GM03348 (cell line): ENCODE results near the gene AKT1.
"Not testable (repeated sequence)": the region's sequence is repeated elsewhere in the genome, so short reads cannot be mapped to it uniquely, and the experiment has no call there.

Experiments used
- DNase-seq: peaks from one replicate; pipeline ENCODE4 v3.0.0; 2012; ENCODE audit warnings: low spot score

The AKT1 gene

GRCh38 chr14:104818714-104819161, 23.2 kb upstream of the AKT1 start:
- no peak for DNase-seq

GRCh38 chr14:104817930-104818713, 22.6 kb upstream of the AKT1 start:
- DNase-seq: no peak

- peak; percentile 16 for DNase-seq
Observed at GRCh38 chr14:104816616-104816884, 21.0 kb upstream of the AKT1 start.

GRCh38 chr14:104814701-104815100, 19.2 kb upstream of the AKT1 start:
- DNase-seq: not testable (repeated sequence)

GRCh38 chr14:104813286-104813685, 17.7 kb upstream of the AKT1 start:
- no peak for DNase-seq

GRCh38 chr14:104810316-104810715, 14.8 kb upstream of the AKT1 start:
- DNase-seq: no peak

- no peak for DNase-seq
Observed at GRCh38 chr14:104808456-104808855, 12.9 kb upstream of the AKT1 start.

- no peak for DNase-seq
Observed at GRCh38 chr14:104806625-104807465, 11.3 kb upstream of the AKT1 start.

GRCh38 chr14:104805941-104806624, 10.5 kb upstream of the AKT1 start:
- no peak for DNase-seq

- peak; percentile 62 for DNase-seq
Observed at GRCh38 chr14:104805326-104805678, 9.8 kb upstream of the AKT1 start.

- DNase-seq: no peak
Observed at GRCh38 chr14:104804481-104805325, 9.2 kb upstream of the AKT1 start.

GRCh38 chr14:104803912-104804410, 8.4 kb upstream of the AKT1 start:
- no peak for DNase-seq

- DNase-seq: no peak
Observed at GRCh38 chr14:104803280-104803911, 7.8 kb upstream of the AKT1 start.

- DNase-seq: no peak
Observed at GRCh38 chr14:104802394-104803184, 7.0 kb upstream of the AKT1 start.

GRCh38 chr14:104801520-104802393, 6.2 kb upstream of the AKT1 start:
- no peak for DNase-seq

- DNase-seq: no peak
Observed at GRCh38 chr14:104800771-104801519, 5.4 kb upstream of the AKT1 start, which contains the start of gene ZBTB42. Gene ZBTB42 (plus strand): TSS chr14:104801101. CDS start chr14:104801198, 97 bp downstream.

- DNase-seq: peak; percentile 96
Observed at GRCh38 chr14:104800015-104800770, 4.6 kb upstream of the AKT1 start.
